ENCODE results near the gene ABHD2.
"Not testable (repeated sequence)": the region's sequence is repeated elsewhere in the genome, so short reads cannot be mapped to it uniquely, and the experiment has no call there.

ABHD2 gene

GRCh38 chr15:89129816-89130134, 41.5 kb downstream of the ABHD2 start:
- peaks cover 27% of the 10 kb centered on the region for H3K4me1 ChIP-seq (ENCODE audit: low read length)
- H3K36me3 ChIP-seq (replicated peaks; ENCODE audit: low read depth, low read length): peaks cover 15% of the 10 kb centered on the region
- no peak overlapping the region for H2AFZ ChIP-seq (ENCODE audit: low read depth, low read length)
- no peak overlapping the region; the same call in 1 of the 2 replicates for H3K27ac ChIP-seq (ENCODE audit: low read length)
- H4K20me1 ChIP-seq (ENCODE audit: insufficient read depth, low read length): peaks cover 4% of the 10 kb centered on the region; the same call in 1 of the 2 replicates
- no peaks in the 10 kb centered on the region for H3K9me3 ChIP-seq (ENCODE audit: insufficient read depth, low read length)
- TF ChIP-seq EZH2phosphoT487 (IDR thresholded peaks at IDR 0.05; ENCODE audit: low read depth): no peak
- TF ChIP-seq, protein P1, sequence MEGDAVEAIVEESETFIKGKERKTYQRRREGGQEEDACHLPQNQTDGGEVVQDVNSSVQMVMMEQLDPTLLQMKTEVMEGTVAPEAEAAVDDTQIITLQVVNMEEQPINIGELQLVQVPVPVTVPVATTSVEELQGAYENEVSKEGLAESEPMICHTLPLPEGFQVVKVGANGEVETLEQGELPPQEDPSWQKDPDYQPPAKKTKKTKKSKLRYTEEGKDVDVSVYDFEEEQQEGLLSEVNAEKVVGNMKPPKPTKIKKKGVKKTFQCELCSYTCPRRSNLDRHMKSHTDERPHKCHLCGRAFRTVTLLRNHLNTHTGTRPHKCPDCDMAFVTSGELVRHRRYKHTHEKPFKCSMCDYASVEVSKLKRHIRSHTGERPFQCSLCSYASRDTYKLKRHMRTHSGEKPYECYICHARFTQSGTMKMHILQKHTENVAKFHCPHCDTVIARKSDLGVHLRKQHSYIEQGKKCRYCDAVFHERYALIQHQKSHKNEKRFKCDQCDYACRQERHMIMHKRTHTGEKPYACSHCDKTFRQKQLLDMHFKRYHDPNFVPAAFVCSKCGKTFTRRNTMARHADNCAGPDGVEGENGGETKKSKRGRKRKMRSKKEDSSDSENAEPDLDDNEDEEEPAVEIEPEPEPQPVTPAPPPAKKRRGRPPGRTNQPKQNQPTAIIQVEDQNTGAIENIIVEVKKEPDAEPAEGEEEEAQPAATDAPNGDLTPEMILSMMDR (IDR thresholded peaks at IDR 0.05; ENCODE audit: low read depth, low read length): no peak
- H3K27me3 ChIP-seq (ENCODE audit: low read depth, low read length): no peaks in the 10 kb centered on the region
- peak overlapping the region; percentile 34 for H3K4me2 ChIP-seq (ENCODE audit: low read length)
- H3K9ac ChIP-seq (ENCODE audit: low read length): no peak overlapping the region
- H3K79me2 ChIP-seq (ENCODE audit: low read length): no peaks in the 10 kb centered on the region
- no peak overlapping the region for H3K4me3 ChIP-seq (ENCODE audit: low read length)

- H4K20me1 ChIP-seq (ENCODE audit: insufficient read depth, low read length): peaks cover 4% of the 10 kb centered on the region; the same call in 1 of the 2 replicates
- peaks cover 15% of the 10 kb centered on the region for H3K36me3 ChIP-seq (replicated peaks; ENCODE audit: low read depth, low read length)
- TF ChIP-seq, protein P1 (IDR thresholded peaks at IDR 0.05; ENCODE audit: low read depth, low read length): no peak
- no peak for TF ChIP-seq EZH2phosphoT487 (IDR thresholded peaks at IDR 0.05; ENCODE audit: low read depth)
- H3K9ac ChIP-seq (ENCODE audit: low read length): no peak overlapping the region
- H3K27ac ChIP-seq (ENCODE audit: low read length): peak overlapping the region; percentile 22
- H2AFZ ChIP-seq (ENCODE audit: low read depth, low read length): no peak overlapping the region
- H3K9me3 ChIP-seq (ENCODE audit: insufficient read depth, low read length): no peaks in the 10 kb centered on the region
- H3K4me3 ChIP-seq (ENCODE audit: low read length): no peak overlapping the region
- no peaks in the 10 kb centered on the region for H3K79me2 ChIP-seq (ENCODE audit: low read length)
- H3K4me1 ChIP-seq (ENCODE audit: low read length): peaks cover 27% of the 10 kb centered on the region
- peak overlapping the region; percentile 34 for H3K4me2 ChIP-seq (ENCODE audit: low read length)
- H3K27me3 ChIP-seq (ENCODE audit: low read depth, low read length): no peaks in the 10 kb centered on the region
These were observed 41.9 kb downstream of the ABHD2 start for GRCh38 chr15:89130201-89130600.

- Histone ChIP-seq H3K27me3 (ENCODE audit: low read depth, low read length) (no peaks in the 10 kb centered on the region), H3K4me1 (ENCODE audit: low read length) (peaks cover 27% of the 10 kb centered on the region), H3K9ac (ENCODE audit: low read length) (no peak overlapping the region), H3K79me2 (ENCODE audit: low read length) (no peaks in the 10 kb centered on the region), H4K20me1 (ENCODE audit: insufficient read depth, low read length) (peaks cover 4% of the 10 kb centered on the region; the same call in 1 of the 2 replicates), H3K9me3 (ENCODE audit: insufficient read depth, low read length) (no peaks in the 10 kb centered on the region), H2AFZ (ENCODE audit: low read depth, low read length) (no peak overlapping the region), H3K4me3 (ENCODE audit: low read length) (no peak overlapping the region), H3K36me3 (replicated peaks; ENCODE audit: low read depth, low read length) (peaks cover 8% of the 10 kb centered on the region), H3K27ac (ENCODE audit: low read length) (no peak overlapping the region), H3K4me2 (ENCODE audit: low read length) (no peak overlapping the region)
- no peak for TF ChIP-seq EZH2phosphoT487 (IDR thresholded peaks at IDR 0.05; ENCODE audit: low read depth)
- TF ChIP-seq, protein P1 (IDR thresholded peaks at IDR 0.05; ENCODE audit: low read depth, low read length): no peak
These were observed 43.5 kb downstream of the ABHD2 start for GRCh38 chr15:89131731-89132130.

- Histone ChIP-seq H3K9ac (ENCODE audit: low read length) (no peak overlapping the region), H3K27me3 (ENCODE audit: low read depth, low read length) (no peaks in the 10 kb centered on the region), H3K27ac (ENCODE audit: low read length) (no peak overlapping the region)
These were observed 44.6 kb downstream of the ABHD2 start for GRCh38 chr15:89132611-89133507.

DNA sequence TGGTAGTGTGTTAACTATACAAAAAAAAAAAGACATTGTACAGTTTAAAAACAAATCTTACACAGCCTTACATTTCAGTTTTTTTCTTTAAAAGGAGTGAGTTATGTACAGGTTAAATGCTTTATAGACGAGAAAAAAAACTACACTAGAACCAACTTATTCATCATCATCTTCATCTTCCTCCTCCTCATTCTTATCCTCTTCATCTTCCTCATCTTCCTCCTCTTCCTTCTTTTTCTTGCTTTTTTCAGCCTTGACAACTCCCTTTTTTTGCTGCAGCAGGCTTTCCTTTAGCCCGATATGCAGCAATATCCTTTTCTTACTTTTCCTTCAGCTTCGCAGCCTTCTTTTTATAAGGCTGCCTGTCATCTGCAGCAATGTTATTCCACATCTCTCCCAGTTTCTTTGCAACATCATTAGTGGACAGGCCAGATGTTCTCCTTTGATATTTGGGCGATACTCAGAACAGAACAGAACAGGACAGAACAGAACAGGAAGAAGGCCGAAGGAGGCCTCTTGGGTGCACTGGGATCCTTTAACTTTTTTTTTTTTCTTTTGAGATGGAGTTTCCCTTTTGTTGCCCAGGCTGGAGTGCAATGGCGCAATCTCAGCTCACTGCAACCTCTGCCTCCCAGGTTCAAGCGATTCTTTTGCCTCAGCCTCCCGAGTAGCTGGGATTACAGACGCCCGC, 47.3 kb downstream of the ABHD2 start:
- not testable (repeated sequence) for H3K4me2 ChIP-seq (ENCODE audit: low read length); H2AFZ ChIP-seq (ENCODE audit: low read depth, low read length); H3K27me3 ChIP-seq (ENCODE audit: low read depth, low read length); H3K4me3 ChIP-seq (ENCODE audit: low read length); H3K79me2 ChIP-seq (ENCODE audit: low read length); H3K27ac ChIP-seq (ENCODE audit: low read length); H4K20me1 ChIP-seq (ENCODE audit: insufficient read depth, low read length); H3K9ac ChIP-seq (ENCODE audit: low read length); H3K4me1 ChIP-seq (ENCODE audit: low read length); H3K9me3 ChIP-seq (ENCODE audit: insufficient read depth, low read length); H3K36me3 ChIP-seq (replicated peaks; ENCODE audit: low read depth, low read length)

More at GRCh38 chr15:89132611-89133507, 44.6 kb downstream of the ABHD2 start:
- no peaks in the 10 kb centered on the region for H3K9me3 ChIP-seq (ENCODE audit: insufficient read depth, low read length)
- H3K4me2 ChIP-seq (ENCODE audit: low read length): no peak overlapping the region
- H3K4me1 ChIP-seq (ENCODE audit: low read length): peaks cover 27% of the 10 kb centered on the region
- TF ChIP-seq, protein P1 (IDR thresholded peaks at IDR 0.05; ENCODE audit: low read depth, low read length): no peak
- TF ChIP-seq EZH2phosphoT487 (IDR thresholded peaks at IDR 0.05; ENCODE audit: low read depth): no peak
- peaks cover 5% of the 10 kb centered on the region for H3K36me3 ChIP-seq (replicated peaks; ENCODE audit: low read depth, low read length)
- no peaks in the 10 kb centered on the region for H3K79me2 ChIP-seq (ENCODE audit: low read length)
- no peak overlapping the region for H3K4me3 ChIP-seq (ENCODE audit: low read length)
- H2AFZ ChIP-seq (ENCODE audit: low read depth, low read length): no peak overlapping the region
- H4K20me1 ChIP-seq (ENCODE audit: insufficient read depth, low read length): peaks cover 4% of the 10 kb centered on the region; the same call in 1 of the 2 replicates

All from OCI-LY3 (cell line).